GM12873 (cell line): ENCODE measurements around the gene NSUN3.
A peak's percentile ranks its signal among the peaks of the same experiment; 100 is the strongest.

Experiments used
- CTCF ChIP-seq: IDR thresholded peaks from 2 replicates; pipeline ENCODE4 v1.5.1; 2012; ENCODE audit warnings: low read depth, mild to moderate bottlenecking, moderate library complexity, low read length, control low read depth; ENCODE audit not compliant: insufficient read depth; ENCODE audit errors: missing control alignments

The NSUN3 gene

GRCh38 chr3:94036909-94037507, 25.9 kb upstream of the NSUN3 start:
- TF ChIP-seq CTCF: peak; percentile 66

GRCh38 chr3:94043285-94043684, 19.6 kb upstream of the NSUN3 start:
- TF ChIP-seq CTCF: no peak

GRCh38 chr3:94046533-94046932, 16.3 kb upstream of the NSUN3 start:
- no peak for TF ChIP-seq CTCF

- no peak for TF ChIP-seq CTCF
Observed at GRCh38 chr3:94049267-94049666, 13.6 kb upstream of the NSUN3 start.

GRCh38 chr3:94050546-94050945, 12.3 kb upstream of the NSUN3 start:
- no peak for TF ChIP-seq CTCF

GRCh38 chr3:94061297-94061696, 1.6 kb upstream of the NSUN3 start:
- TF ChIP-seq CTCF: no peak

GRCh38 chr3:94063496-94064119, 747 bp downstream of the NSUN3 start:
- no peak for TF ChIP-seq CTCF
